Breast epithelium (tissue), 3 donors: ENCODE data around the gene MYO18B.

Experiments used
- POLR2AphosphoS5 ChIP-seq, 3 donors: sonication (generic); formaldehyde crosslinking; IDR thresholded peaks; one replicate each; pipeline ENCODE4 v1.6.1; 2017; ENCODE audit warnings: antibody characterized with exemption in 3 of 3
- TF ChIP-seq, protein P1 (sequence below), 3 donors: fragments of 450-650 bp; IDR thresholded peaks; one replicate each; pipeline ENCODE4 v1.5.1; 2016 to 2017; ENCODE audit warnings: antibody characterized with exemption in 3 of 3, mild to moderate bottlenecking in 3 of 3, moderate library complexity in 3 of 3

DNA sequence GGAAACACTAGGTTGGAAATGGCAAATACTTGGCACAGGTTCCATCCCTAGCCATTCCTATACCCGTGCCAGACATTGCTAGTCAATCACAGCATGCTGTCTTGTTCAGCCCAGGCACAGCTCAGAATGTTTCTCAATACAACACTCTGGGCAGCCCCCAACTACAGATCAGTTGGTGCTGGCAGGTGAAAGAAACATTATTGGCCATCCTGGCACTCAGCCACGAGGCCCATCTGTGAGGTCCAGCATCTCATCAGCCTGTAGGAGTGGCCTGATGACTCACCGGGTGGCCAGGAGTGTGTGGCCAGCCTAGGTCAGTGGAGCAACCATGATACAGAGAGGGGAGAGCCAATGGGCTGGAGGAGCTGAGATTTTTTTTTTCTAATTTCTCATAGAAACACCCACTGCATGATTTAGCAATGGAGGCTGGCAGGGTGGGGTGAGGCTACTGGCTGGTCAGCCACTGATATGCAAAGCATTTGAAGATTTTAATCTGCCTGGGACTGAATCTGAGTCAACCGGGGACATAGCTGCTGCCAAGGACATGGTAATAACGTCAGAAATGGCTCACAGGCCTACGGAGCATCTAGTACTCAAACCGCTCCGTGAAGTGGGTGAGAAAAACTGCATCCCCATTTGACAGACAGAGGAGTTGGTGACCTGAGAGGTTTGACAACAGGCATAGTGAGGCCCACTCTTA, 5.4 kb downstream of the MYO18B start:
- TF ChIP-seq, protein P1, sequence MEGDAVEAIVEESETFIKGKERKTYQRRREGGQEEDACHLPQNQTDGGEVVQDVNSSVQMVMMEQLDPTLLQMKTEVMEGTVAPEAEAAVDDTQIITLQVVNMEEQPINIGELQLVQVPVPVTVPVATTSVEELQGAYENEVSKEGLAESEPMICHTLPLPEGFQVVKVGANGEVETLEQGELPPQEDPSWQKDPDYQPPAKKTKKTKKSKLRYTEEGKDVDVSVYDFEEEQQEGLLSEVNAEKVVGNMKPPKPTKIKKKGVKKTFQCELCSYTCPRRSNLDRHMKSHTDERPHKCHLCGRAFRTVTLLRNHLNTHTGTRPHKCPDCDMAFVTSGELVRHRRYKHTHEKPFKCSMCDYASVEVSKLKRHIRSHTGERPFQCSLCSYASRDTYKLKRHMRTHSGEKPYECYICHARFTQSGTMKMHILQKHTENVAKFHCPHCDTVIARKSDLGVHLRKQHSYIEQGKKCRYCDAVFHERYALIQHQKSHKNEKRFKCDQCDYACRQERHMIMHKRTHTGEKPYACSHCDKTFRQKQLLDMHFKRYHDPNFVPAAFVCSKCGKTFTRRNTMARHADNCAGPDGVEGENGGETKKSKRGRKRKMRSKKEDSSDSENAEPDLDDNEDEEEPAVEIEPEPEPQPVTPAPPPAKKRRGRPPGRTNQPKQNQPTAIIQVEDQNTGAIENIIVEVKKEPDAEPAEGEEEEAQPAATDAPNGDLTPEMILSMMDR (IDR thresholded peaks at IDR 0.05) = no peak
- TF ChIP-seq POLR2AphosphoS5 (IDR thresholded peaks at IDR 0.05) = peak in 1 of 3 donors; percentile 17
